K562 (cell line): ENCODE data around the gene TMCO1. TPM values are rescaled to one million over a fixed set of nuclear protein-coding genes. Genes with fewer than 3 reads are reported as not detected.
A peak's percentile ranks its signal among the peaks of the same experiment; 100 is the strongest.

ENCODE experiments used
- ATAC-seq: fragments of 200-7000 bp; cut with Tn5 transposase; 3 replicates; pipeline ENCODE4 v1.9.1; 2020; ENCODE audit warnings: moderate library complexity
- BruUV-seq: library from RNA; stranded (reverse); fragments of 400-500 nt; replicated peaks from 2 replicates; lab custom pipeline; 2021; lab: Mats Ljungman, UMichigan
- CTCF ChIA-PET: fragments of 300-600 bp; formaldehyde crosslinking; extraction: SDS; loops from one replicate; lab custom pipeline; 2021; ENCODE audit warnings: low intra/inter-chr PET ratio; lab: Yijun Ruan, JAX
- POLR2A ChIA-PET: fragments of 300-600, 350-650 bp; sonication (Branson Sonifier 250); formaldehyde crosslinking; extraction: SDS; loops from one replicate; lab custom pipeline; 2021; ENCODE audit warnings: antibody characterized with exemption, inconsistent platforms; lab: Yijun Ruan, JAX
- DNase-seq, 4 experiments: peaks; one replicate each; pipeline versions ENCODE4 v3.0.0 to v3.0.0-alpha.2; 2011 to 2018; ENCODE audit warnings: low spot score in 3 of 4, mixed read lengths in 3 of 4; ENCODE audit errors: extremely low read depth in 1 of 4
- FAIRE-seq: peaks from 2 replicates; lab custom pipeline; 2011; peaks lifted over from hg19 to GRCh38; lab: Jason Lieb, UNC
- H2AFZ ChIP-seq: 2 replicates; pipeline ENCODE4 v1.6.0; 2011; ENCODE audit warnings: low read depth, low read length, control low read depth, inconsistent platforms
- H3K27ac ChIP-seq: fragments of 200-600 bp; 3 replicates; pipeline ENCODE4 v1.8.0; 2011; ENCODE audit warnings: low read depth, mild to moderate bottlenecking, control low read depth, inconsistent platforms, low read length, moderate library complexity, mixed read lengths; ENCODE audit errors: extremely low read depth
- H3K27me3 ChIP-seq, 2 experiments: fragments of 300-600 bp in 1 of 2; 2 replicates in 1 of 2; 3 replicates in 1 of 2; pipeline versions ENCODE4 v1.6.0 to v1.8.0; 2011; ENCODE audit warnings: inconsistent platforms in 2 of 2, low read length in 2 of 2, mild to moderate bottlenecking in 1 of 2, mixed read lengths in 1 of 2, moderate library complexity in 1 of 2; ENCODE audit not compliant: control insufficient read depth in 2 of 2, insufficient read depth in 2 of 2
- H3K36me3 ChIP-seq: fragments of 300-600 bp; 3 replicates; pipeline ENCODE4 v1.8.0; 2011; ENCODE audit warnings: mild to moderate bottlenecking, low read length, inconsistent platforms; ENCODE audit not compliant: control insufficient read depth, insufficient read depth
- H3K4me1 ChIP-seq, 2 experiments: fragments of 200-600 bp in 1 of 2; replicated peaks in 1 of 2; 2 replicates in 1 of 2; 3 replicates in 1 of 2; pipeline versions ENCODE4 v1.5.1 to v1.8.0; 2011; ENCODE audit warnings: inconsistent platforms in 2 of 2, low read length in 2 of 2, mild to moderate bottlenecking in 1 of 2, mixed read lengths in 1 of 2, moderate library complexity in 1 of 2; ENCODE audit not compliant: control insufficient read depth in 2 of 2, insufficient read depth in 2 of 2
- H3K4me2 ChIP-seq: 2 replicates; pipeline ENCODE4 v1.6.1; 2011; ENCODE audit warnings: low read length, control low read depth, inconsistent platforms, mixed read lengths; ENCODE audit not compliant: insufficient read depth
- H3K4me3 ChIP-seq: fragments of 200-600 bp; sonication (generic), shearing (Covaris generic); 2 replicates; pipeline ENCODE4 v1.5.1; 2016; ENCODE audit warnings: control low read depth, inconsistent platforms
- H3K79me2 ChIP-seq: fragments of 200-600 bp; 3 replicates; pipeline ENCODE4 v1.8.0; 2011; ENCODE audit warnings: low read length, inconsistent platforms; ENCODE audit not compliant: control insufficient read depth, insufficient read depth
- H3K9ac ChIP-seq, 2 experiments: 2 replicates each; pipeline versions ENCODE4 v1.6.0 to v1.6.1; 2011; ENCODE audit warnings: low read depth in 2 of 2, low read length in 2 of 2, control low read depth in 1 of 2, inconsistent platforms in 1 of 2, mild to moderate bottlenecking in 1 of 2, mixed read lengths in 1 of 2; ENCODE audit not compliant: insufficient read depth in 1 of 2
- H3K9me1 ChIP-seq: one replicate; pipeline ENCODE4 v1.6.0; 2011; ENCODE audit warnings: inconsistent platforms, mild to moderate bottlenecking, low read length, moderate library complexity; ENCODE audit not compliant: control insufficient read depth, insufficient read depth
- H3K9me3 ChIP-seq: replicated peaks from 2 replicates; pipeline ENCODE4 v1.5.1; 2011; ENCODE audit warnings: low read depth, low read length, inconsistent platforms; ENCODE audit not compliant: control insufficient read depth, insufficient read depth
- H4K20me1 ChIP-seq: replicated peaks from 2 replicates; pipeline ENCODE4 v1.6.1; 2011; ENCODE audit warnings: low read length, inconsistent platforms, mixed read lengths; ENCODE audit not compliant: control insufficient read depth, insufficient read depth
- CC2D1A ChIP-seq: fragments of 450-650 bp; IDR thresholded peaks from 2 replicates; pipeline ENCODE4 v1.6.1; 2017; ENCODE audit warnings: mild to moderate bottlenecking
- CREBBP ChIP-seq: IDR thresholded peaks from one replicate; pipeline ENCODE4 v1.6.1; 2012; ENCODE audit warnings: low read depth, mild to moderate bottlenecking, control low read depth, inconsistent platforms, low read length
- FOSL1 ChIP-seq: fragments of 200-800 bp; sonication (Bioruptor generic); conservative IDR thresholded peaks from 2 replicates; pipeline ENCODE4 v1.6.1; 2016; ENCODE audit warnings: missing genetic modification characterization, missing compliant biosample characterization
- HMG20A ChIP-seq: fragments of 450-650 bp; formaldehyde crosslinking; conservative IDR thresholded peaks from 2 replicates; pipeline ENCODE4 v1.4.0; 2020; ENCODE audit warnings: mild to moderate bottlenecking, mixed read lengths
- NFE2 ChIP-seq: IDR thresholded peaks from 2 replicates; pipeline ENCODE4 v1.6.1; 2014; ENCODE audit warnings: antibody characterized with exemption, low read depth
- SOX6 ChIP-seq: fragments of 450-650 bp; IDR thresholded peaks from 2 replicates; pipeline ENCODE4 v1.6.1; 2014; ENCODE audit warnings: mild to moderate bottlenecking
- TCF3 ChIP-seq: sonication (generic); formaldehyde crosslinking; IDR thresholded peaks from 2 replicates; pipeline ENCODE4 v1.4.0; 2020; ENCODE audit warnings: mild to moderate bottlenecking, missing genetic modification reagents
- TEAD4 ChIP-seq, 2 experiments: sonication (generic) in 1 of 2; formaldehyde crosslinking in 1 of 2; IDR thresholded peaks; 2 replicates each; pipeline versions ENCODE4 v1.6.1 to v1.8.0; 2012 to 2022; ENCODE audit warnings: borderline replicate concordance in 1 of 2, inconsistent platforms in 1 of 2, low read length in 1 of 2, mild to moderate bottlenecking in 1 of 2, missing genetic modification reagents in 1 of 2
- ZKSCAN3 ChIP-seq: fragments of 250-450 bp; sonication (Bioruptor Pico); IDR thresholded peaks from 2 replicates; pipeline ENCODE4 v1.4.0; 2020
- ZNF76 ChIP-seq: fragments of 250-450 bp; sonication (Bioruptor Pico); IDR thresholded peaks from 2 replicates; pipeline ENCODE4 v1.4.0; 2020; ENCODE audit warnings: mild to moderate bottlenecking, moderate library complexity, borderline replicate concordance
- ZSCAN32 ChIP-seq: fragments of 450-650 bp; formaldehyde crosslinking; IDR thresholded peaks from 2 replicates; pipeline ENCODE4 v1.4.0; 2020; ENCODE audit warnings: mild to moderate bottlenecking, moderate library complexity
- WGBS: fragments of 100-300 bp; shearing (Covaris generic); methylation state at CpG from one replicate; pipeline ENCODE4 v1.1.6; 2016; ENCODE audit warnings: low coverage, mixed read lengths; ENCODE audit not compliant: insufficient coverage; ENCODE audit errors: missing lambda C conversion rate; 5-methylcytosine and 5-hydroxymethylcytosine counted together
- in situ Hi-C: fragments of 300-500 bp; cut with MboI; formaldehyde crosslinking; loops from 4 replicates; pipeline ENCODE4 v1.15.0; 2018; ENCODE audit warnings: inconsistent platforms, mixed read lengths
- intact Hi-C: fragments of 100-400 bp; cut with micrococcal nuclease; formaldehyde crosslinking; loops from 2 replicates; pipeline ENCODE4 v1.14.2; 2022
- polyA plus RNA-seq, 8 experiments: library from polyadenylated mRNA; depleted of rRNA in 4 of 8; stranded (reverse) in 5 of 8; unstranded in 3 of 8; fragments of >200 nt; fragmentation: Nextera tagmentation in 2 of 8; fragmentation: Illumina TruSeq in 1 of 8; extraction: Ambion mirVana in 2 of 8; extraction: Trizol in 1 of 8; gene quantifications; 2 replicates each; pipeline versions ENCODE4 v1.2.1 to v1.2.3, GENCODE V29; 2011 to 2014; ENCODE audit warnings: inconsistent platforms in 1 of 8, missing spikeins in 1 of 8
- total RNA-seq, 7 experiments: library from RNA; depleted of rRNA in 6 of 7; stranded (reverse); fragments of >200 nt in 6 of 7; fragmentation: Illumina TruSeq in 2 of 7; extraction: Trizol in 2 of 7; gene quantifications; 2 replicates each; pipeline versions ENCODE4 v1.2.1 to v1.2.3, GENCODE V29; 2011 to 2021; ENCODE audit warnings: low replicate concordance in 1 of 7
- TF ChIP-seq, protein P1 (sequence below): fragments of 450-650 bp; IDR thresholded peaks from 2 replicates; pipeline ENCODE4 v1.6.1; 2016; ENCODE audit warnings: low read depth, mild to moderate bottlenecking, moderate library complexity
- TF ChIP-seq, protein P2 (sequence below): sonication (generic); formaldehyde crosslinking; IDR thresholded peaks from 2 replicates; pipeline ENCODE4 v1.8.0; 2023; ENCODE audit warnings: mild to moderate bottlenecking, missing genetic modification reagents

TMCO1 gene
- total and polyA plus RNA-seq, 9 of the 15 experiments (the other 6 are each of a cell fraction or from before 2014, with no cell fraction given): 69.3 to 561 (median 175) TPM

DNA sequence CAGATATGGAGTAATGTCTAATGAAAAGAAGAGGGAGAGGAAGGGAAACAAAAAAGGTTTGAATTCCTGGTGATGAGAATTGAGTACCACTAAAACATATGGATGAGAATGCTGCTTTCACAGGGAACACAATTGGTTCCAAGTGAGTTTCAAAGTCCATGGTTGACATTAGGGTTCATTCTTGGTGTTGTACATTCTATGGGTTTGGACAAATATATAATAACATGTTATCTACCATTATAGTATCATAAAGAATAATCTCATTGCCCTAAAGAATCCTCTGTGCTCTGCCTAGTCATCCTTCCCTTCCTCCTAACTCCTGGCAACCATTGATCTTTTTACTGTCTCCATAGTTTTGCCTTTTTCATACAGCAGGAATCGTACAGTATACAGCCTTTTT is 20.1 kb downstream of the TMCO1 start:
- no peak overlapping the region for H3K9ac ChIP-seq
- H3K4me1 ChIP-seq: peaks cover 4% of the 10 kb centered on the region in 2 experiments; a peak in 3 of 5 replicates
- in situ Hi-C loops: no loop called here
- H3K9me3 ChIP-seq: no peaks in the 10 kb centered on the region
- FAIRE-seq: no peak
- no peaks in the 10 kb centered on the region for H3K79me2 ChIP-seq
- H3K36me3 ChIP-seq: peaks cover 50% of the 10 kb centered on the region
- ATAC-seq: peak; percentile 38
- no peak overlapping the region for H2AFZ ChIP-seq
- no peaks in the 10 kb centered on the region for H4K20me1 ChIP-seq
- no peak overlapping the region for H3K4me3 ChIP-seq
- H3K4me2 ChIP-seq: no peak overlapping the region
- CTCF ChIA-PET: no interaction called here
- H3K27me3 ChIP-seq: no peaks in the 10 kb centered on the region; a peak in 1 of 5 replicates
- no peak overlapping the region; the same call in 2 of the 3 replicates for H3K27ac ChIP-seq
- DNase-seq: no peak
- H3K9me1 ChIP-seq: no peaks in the 10 kb centered on the region
- intact Hi-C loops: no loop called here
- POLR2A ChIA-PET: interaction anchor here (0.5 to 1.2 kb wide), 4 partner anchors 11 to 21 kb away, joined by 3 to 4 read pairs (median 3); no protein-coding TSS in a partner anchor
- 0 out of 2 replicates have a peak, but pooled peaks have one; percentile 12 for TF ChIP-seq NFE2
- TF ChIP-seq, protein P1, sequence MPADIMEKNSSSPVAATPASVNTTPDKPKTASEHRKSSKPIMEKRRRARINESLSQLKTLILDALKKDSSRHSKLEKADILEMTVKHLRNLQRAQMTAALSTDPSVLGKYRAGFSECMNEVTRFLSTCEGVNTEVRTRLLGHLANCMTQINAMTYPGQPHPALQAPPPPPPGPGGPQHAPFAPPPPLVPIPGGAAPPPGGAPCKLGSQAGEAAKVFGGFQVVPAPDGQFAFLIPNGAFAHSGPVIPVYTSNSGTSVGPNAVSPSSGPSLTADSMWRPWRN: no peak
- WGBS: 75% methylated on average over 1 of the region's 1 CpG
- BruUV-seq: no TSS peak

DNA sequence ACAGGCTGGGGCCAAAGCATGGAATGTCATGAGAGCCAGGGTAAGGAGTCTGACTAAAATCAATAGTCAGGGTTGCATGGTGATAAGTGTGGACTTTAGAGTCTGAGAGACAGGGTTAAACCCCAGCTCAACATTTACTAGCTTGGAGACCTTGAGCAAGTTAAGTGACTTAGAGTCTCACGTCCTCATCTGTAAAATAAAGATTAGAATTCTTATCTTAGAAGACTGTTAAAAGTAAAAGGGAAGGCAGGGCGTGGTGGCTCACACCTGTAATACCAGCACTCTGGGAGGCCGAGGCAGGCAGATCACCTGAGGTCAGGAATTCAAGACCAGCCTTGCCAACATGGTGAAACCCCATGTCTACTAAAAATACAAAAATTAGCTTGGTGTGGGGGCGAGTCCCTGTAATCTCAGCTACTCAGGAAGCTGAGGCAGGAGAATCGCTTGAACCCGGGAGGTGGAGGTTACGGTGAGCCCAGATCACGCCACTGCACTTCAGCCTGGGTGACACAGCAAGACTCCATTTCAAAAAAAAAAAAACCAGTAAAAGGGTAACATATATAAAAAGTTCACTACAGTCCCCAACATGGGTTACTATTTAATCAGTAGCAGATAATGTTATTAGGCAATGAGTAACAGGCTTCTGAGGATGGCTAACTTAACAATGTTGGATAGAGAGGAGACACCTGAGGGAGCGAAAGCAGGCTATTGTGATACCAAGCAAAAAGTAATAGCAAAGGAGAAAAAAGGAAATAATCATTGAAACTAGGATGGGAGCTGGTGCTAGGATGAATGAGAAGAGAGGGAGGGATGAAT is 20.8 kb downstream of the TMCO1 start:
- POLR2A ChIA-PET: interaction anchor here (1.0 to 1.2 kb wide), 3 partner anchors 18 to 22 kb away, joined by 3 to 4 read pairs (median 4); partner anchors contain the start of gene TMCO1
- TF ChIP-seq, protein P2, sequence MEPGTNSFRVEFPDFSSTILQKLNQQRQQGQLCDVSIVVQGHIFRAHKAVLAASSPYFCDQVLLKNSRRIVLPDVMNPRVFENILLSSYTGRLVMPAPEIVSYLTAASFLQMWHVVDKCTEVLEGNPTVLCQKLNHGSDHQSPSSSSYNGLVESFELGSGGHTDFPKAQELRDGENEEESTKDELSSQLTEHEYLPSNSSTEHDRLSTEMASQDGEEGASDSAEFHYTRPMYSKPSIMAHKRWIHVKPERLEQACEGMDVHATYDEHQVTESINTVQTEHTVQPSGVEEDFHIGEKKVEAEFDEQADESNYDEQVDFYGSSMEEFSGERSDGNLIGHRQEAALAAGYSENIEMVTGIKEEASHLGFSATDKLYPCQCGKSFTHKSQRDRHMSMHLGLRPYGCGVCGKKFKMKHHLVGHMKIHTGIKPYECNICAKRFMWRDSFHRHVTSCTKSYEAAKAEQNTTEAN (CRISPR knock-in tag): no peak
- TF ChIP-seq CC2D1A: no peak
- TF ChIP-seq ZSCAN32: no peak
- no peak for TF ChIP-seq ZNF76
- no peak for TF ChIP-seq FOSL1 (tag)
- TF ChIP-seq SOX6: no peak
- TF ChIP-seq CREBBP: no peak
- peak; percentile 40; the same call in 1 of the 2 replicates for TF ChIP-seq TCF3
- no peak for TF ChIP-seq ZKSCAN3 (CRISPR knock-in tag)
- peak; percentile 34; the same call in 1 of the 2 replicates for TF ChIP-seq TEAD4 (IDR thresholded peaks at IDR 0.05; ENCODE audit: low read length)
- TF ChIP-seq TEAD4 (CRISPR knock-in tag; IDR thresholded peaks at IDR 0.05; ENCODE audit: borderline replicate concordance): no peak
- TF ChIP-seq HMG20A (CRISPR knock-in tag): no peak

More for the DNA sequence above, 20.8 kb downstream of the TMCO1 start:
- Histone ChIP-seq H2AFZ (no peak overlapping the region), H3K9me3 (no peaks in the 10 kb centered on the region), H3K4me1 (peaks cover 4% of the 10 kb centered on the region in 2 experiments; a peak in 3 of 5 replicates), H3K4me3 (no peak overlapping the region), H3K9me1 (no peaks in the 10 kb centered on the region), H3K79me2 (no peaks in the 10 kb centered on the region), H3K4me2 (no peak overlapping the region), H3K27me3 (no peaks in the 10 kb centered on the region; a peak in 1 of 5 replicates), H3K9ac (no peak overlapping the region), H4K20me1 (no peaks in the 10 kb centered on the region), H3K27ac (peak overlapping the region; percentile 22; the same call in 1 of the 3 replicates), H3K36me3 (peaks cover 48% of the 10 kb centered on the region)
- CTCF ChIA-PET: no interaction called here
- no TSS peak for BruUV-seq
- DNase-seq (peak in 2 of 4 experiments; percentile 36 to 48), FAIRE-seq (no peak), ATAC-seq (peak; percentile 83)
- intact Hi-C loops (no loop called here), in situ Hi-C loops (no loop called here)
- WGBS: 37% methylated on average over 9 of the region's 9 CpGs
